ENCODE measurements around the gene ECE1. TPM values are rescaled to one million over a fixed set of nuclear protein-coding genes. Genes with fewer than 3 reads are reported as not detected.

The ECE1 gene
- total RNA-seq, result 46.0 and 53.3 TPM in 2 replicates

DNA sequence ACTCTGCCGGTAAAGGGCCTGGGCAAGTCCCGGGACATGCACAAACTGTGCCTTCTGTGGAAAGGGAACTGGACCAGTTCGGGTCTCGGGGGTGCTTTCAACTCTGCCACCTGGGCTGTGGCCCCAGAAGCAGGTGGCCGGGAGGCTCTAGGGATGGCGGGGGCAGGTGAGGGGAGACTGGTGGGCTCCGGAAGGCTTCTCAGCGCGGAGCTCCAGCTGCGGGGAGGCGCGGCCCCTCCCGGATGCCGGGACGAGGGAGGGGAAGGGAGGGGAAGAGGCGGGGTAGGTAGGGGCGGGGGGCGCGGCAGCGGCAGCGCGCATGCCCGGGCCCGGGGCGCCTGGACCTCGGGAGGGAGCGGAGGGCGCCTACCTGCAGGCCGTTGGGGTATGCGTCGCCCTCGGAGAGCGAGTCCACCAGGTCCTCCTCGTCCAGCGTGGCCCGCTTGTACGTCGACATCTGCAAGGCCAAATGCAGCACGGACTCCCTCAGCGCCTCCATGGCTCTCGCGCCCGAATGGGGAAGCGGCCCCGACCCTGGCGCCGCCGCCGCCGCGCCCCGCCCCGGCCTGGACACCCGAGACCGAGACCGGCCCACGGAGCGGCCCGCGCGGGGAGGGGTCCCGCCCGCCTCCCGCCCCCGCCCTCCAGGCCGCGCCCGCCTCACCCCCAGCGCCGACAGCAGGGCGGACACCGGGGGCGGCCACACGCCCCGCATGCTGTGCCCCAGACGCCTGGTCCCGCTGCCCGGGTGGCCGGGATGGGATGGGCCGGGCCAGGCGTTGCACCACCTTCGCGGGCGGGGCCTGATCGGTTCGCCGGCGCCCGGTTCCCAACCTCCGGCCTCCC is at the start of gene ECE1:
Gene ECE1, minus strand, starts transcription at position 764 of the 846 bp plus-strand sequence. Its CDS starts 49 bp downstream, at position 715.

DNA sequence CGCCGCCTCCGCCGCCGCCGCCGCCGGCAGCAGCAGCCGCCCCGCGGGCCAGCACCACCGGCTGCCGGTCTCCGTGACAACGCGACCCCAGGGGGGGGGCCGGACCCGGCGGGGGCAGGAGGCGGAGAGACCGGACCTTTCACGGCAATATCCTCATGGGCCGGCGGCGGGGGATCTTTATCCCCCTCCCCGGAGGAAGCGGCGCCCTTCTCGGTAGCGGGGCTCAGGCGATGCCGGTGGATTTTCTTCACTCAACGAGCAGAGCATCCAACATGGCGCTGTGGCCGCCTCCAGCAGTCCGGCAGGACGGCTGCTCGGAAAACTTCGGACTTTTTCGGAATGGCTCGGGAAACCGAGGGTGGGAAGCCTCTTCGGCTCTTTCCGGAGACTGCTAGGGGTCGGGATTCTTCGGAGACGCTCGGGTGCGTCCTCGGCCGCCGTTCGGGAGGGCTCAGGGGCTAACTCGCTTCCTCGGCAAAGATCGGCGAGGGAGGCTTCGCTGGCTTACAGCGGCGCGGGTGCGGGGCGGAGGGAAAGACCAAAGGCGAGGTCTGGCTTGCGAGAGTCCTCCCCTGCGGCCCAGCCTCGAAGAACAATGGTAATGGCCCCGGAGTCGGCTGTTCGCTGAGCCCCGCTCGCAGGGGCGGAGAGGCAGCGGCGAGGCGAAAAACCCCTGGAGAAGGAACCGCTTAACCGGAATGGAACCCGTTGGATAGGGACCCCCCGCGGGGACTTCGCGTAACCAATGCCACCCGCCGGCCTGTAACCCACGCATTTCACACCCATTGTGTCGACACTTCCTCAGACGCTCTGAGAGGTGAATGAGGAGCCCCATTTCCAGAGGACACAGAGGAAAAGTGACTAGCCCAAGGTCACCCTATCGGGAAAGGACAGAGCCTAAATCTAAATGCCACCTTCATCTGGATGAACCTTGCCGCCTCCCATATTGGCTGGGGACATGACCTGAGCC is 113.4 kb downstream of the ECE1 start, which contains the start of gene EIF4G3:
Gene EIF4G3, minus strand, starts transcription at position 312 of the 970 bp plus-strand sequence. CDS start 174,155 bp downstream, outside the sequence.

Other genes starting within 250 kb of the ECE1 start
- gene EIF4G3, start 113.6 kb downstream of the ECE1 start, total RNA-seq, result 63.1 and 65.5 TPM in 2 replicates
- gene NBPF3, start 149.7 kb upstream of the ECE1 start, total RNA-seq, result 11.3 and 11.5 TPM in 2 replicates
- 8.1 and 15.7 TPM in 2 replicates for gene ALPL, start 219.0 kb upstream of the ECE1 start, total RNA-seq